A549 (cell line): ENCODE data around the gene GREB1. TPM values are rescaled to one million over a fixed set of nuclear protein-coding genes. Genes with fewer than 3 reads are reported as not detected.

Experiments used
- ATAC-seq, 2 experiments: fragments of 200-7000 bp in 1 of 2; fragments of >200 bp in 1 of 2; cut with Nextera tagmentation in 1 of 2; cut with Tn5 transposase in 1 of 2; 3 replicates each; pipeline versions ENCODE4 v1.8.0 to v1.9.1; 2018 to 2020; ENCODE audit warnings: mild to moderate bottlenecking in 1 of 2, moderate library complexity in 1 of 2
- CTCF ChIA-PET: fragments of 300-600 bp; sonication (Branson Sonifier 250); formaldehyde crosslinking; extraction: SDS; loops from one replicate; lab custom pipeline; 2021; ENCODE audit warnings: antibody characterized with exemption, inconsistent platforms; lab: Yijun Ruan, JAX
- POLR2A ChIA-PET: fragments of 350-600 bp; formaldehyde crosslinking; extraction: SDS; loops from one replicate; lab custom pipeline; 2021; ENCODE audit warnings: antibody characterized with exemption, inconsistent platforms; lab: Yijun Ruan, JAX
- DNase-seq, 2 experiments: peaks; one replicate each; pipeline versions ENCODE4 v3.0.0 to v3.0.0-alpha.2; 2011 to 2016; ENCODE audit warnings: low read depth in 1 of 2, low spot score in 1 of 2
- FAIRE-seq: peaks from 2 replicates; lab custom pipeline; 2011; peaks lifted over from hg19 to GRCh38; lab: Jason Lieb, UNC
- H3K27ac ChIP-seq, 2 experiments: fragments of >200 bp; sonication (Bioruptor Twin); formaldehyde crosslinking; 3 replicates each; pipeline ENCODE4 v1.5.1; 2016 to 2017
- H3K4me1 ChIP-seq: fragments of >200 bp; sonication (Bioruptor Twin); formaldehyde crosslinking; 3 replicates; pipeline ENCODE4 v1.6.1; 2016
- H3K4me2 ChIP-seq: fragments of >200 bp; sonication (Bioruptor Twin); formaldehyde crosslinking; 3 replicates; pipeline ENCODE4 v1.6.1; 2016
- H3K4me3 ChIP-seq: fragments of >200 bp; sonication (Bioruptor Twin); formaldehyde crosslinking; 3 replicates; pipeline ENCODE4 v1.5.1; 2016
- H3K9me3 ChIP-seq: fragments of >200 bp; sonication (Bioruptor Twin); formaldehyde crosslinking; 3 replicates; pipeline ENCODE4 v1.6.1; 2016
- BHLHE40 ChIP-seq: IDR thresholded peaks from 2 replicates; pipeline ENCODE4 v1.6.1; 2012; ENCODE audit warnings: low read depth, low read length, inconsistent platforms
- CBX2 ChIP-seq: fragments of 200-600 bp; sonication (generic); IDR thresholded peaks from 2 replicates; pipeline ENCODE4 v1.6.1; 2016; ENCODE audit warnings: low read depth, mild to moderate bottlenecking, borderline replicate concordance
- CHD4 ChIP-seq: fragments of 200-600 bp; sonication (generic); IDR thresholded peaks from 2 replicates; pipeline ENCODE4 v1.6.1; 2016; ENCODE audit warnings: antibody characterized with exemption, mild to moderate bottlenecking, borderline replicate concordance
- EHF ChIP-seq: fragments of 250-450 bp; sonication (Bioruptor Pico); IDR thresholded peaks from 2 replicates; pipeline ENCODE4 v1.5.0; 2020; ENCODE audit warnings: mild to moderate bottlenecking
- ELK1 ChIP-seq: fragments of 150-350 bp; IDR thresholded peaks from 2 replicates; pipeline ENCODE4 v1.6.1; 2014; ENCODE audit warnings: low read depth, mild to moderate bottlenecking, low read length
- ESRRA ChIP-seq: fragments of 150-350 bp; IDR thresholded peaks from 2 replicates; pipeline ENCODE4 v1.6.1; 2014; ENCODE audit warnings: mild to moderate bottlenecking, low read length, borderline replicate concordance
- FOSB ChIP-seq: fragments of 250-450 bp; sonication (Bioruptor Pico); IDR thresholded peaks from 2 replicates; pipeline ENCODE4 v1.5.0; 2020; ENCODE audit warnings: mild to moderate bottlenecking, moderate library complexity
- FOSL2 ChIP-seq, 2 experiments: fragments of 450-650 bp in 1 of 2; fragments of >200 bp in 1 of 2; sonication (Bioruptor Twin) in 1 of 2; formaldehyde crosslinking; IDR thresholded peaks; 2 replicates each; pipeline versions ENCODE4 v1.5.0 to v1.6.1; 2016 to 2020; ENCODE audit warnings: mild to moderate bottlenecking in 1 of 2, moderate library complexity in 1 of 2
- FOXS1 ChIP-seq: fragments of 250-450 bp; sonication (Bioruptor Pico); IDR thresholded peaks from 2 replicates; pipeline ENCODE4 v1.5.0; 2020; ENCODE audit warnings: mild to moderate bottlenecking, moderate library complexity
- GATA3 ChIP-seq: IDR thresholded peaks from 2 replicates; pipeline ENCODE4 v1.6.1; 2012; ENCODE audit warnings: borderline replicate concordance
- HDAC2 ChIP-seq: fragments of 200-600 bp; sonication (generic); IDR thresholded peaks from 2 replicates; pipeline ENCODE4 v1.6.1; 2016
- HOXA7 ChIP-seq: fragments of 250-450 bp; sonication (Bioruptor Pico); IDR thresholded peaks from 2 replicates; pipeline ENCODE4 v1.5.0; 2020; ENCODE audit warnings: mild to moderate bottlenecking, moderate library complexity
- KDM1A ChIP-seq: fragments of 200-600 bp; sonication (generic); IDR thresholded peaks from 2 replicates; pipeline ENCODE4 v1.6.1; 2016; ENCODE audit warnings: low read depth, mild to moderate bottlenecking
- RAD21 ChIP-seq, 2 experiments: fragments of >200 bp in 1 of 2; sonication (Bioruptor Twin) in 1 of 2; formaldehyde crosslinking in 1 of 2; IDR thresholded peaks in 1 of 2; conservative IDR thresholded peaks in 1 of 2; 2 replicates in 1 of 2; 3 replicates in 1 of 2; pipeline ENCODE4 v1.6.1; 2012 to 2018; ENCODE audit warnings: inconsistent platforms in 1 of 2
- RCOR1 ChIP-seq: fragments of 150-350 bp; IDR thresholded peaks from 2 replicates; pipeline ENCODE4 v1.6.1; 2014; ENCODE audit warnings: antibody characterized with exemption, low read length, low read depth
- RFX5 ChIP-seq: fragments of 450-650 bp; IDR thresholded peaks from 2 replicates; pipeline ENCODE4 v1.7.1; 2014; ENCODE audit warnings: antibody characterized with exemption, mild to moderate bottlenecking, moderate library complexity
- RNF2 ChIP-seq: fragments of 200-600 bp; sonication (generic); IDR thresholded peaks from 2 replicates; pipeline ENCODE4 v1.6.1; 2016; ENCODE audit warnings: low read depth, mild to moderate bottlenecking, antibody characterized with exemption, moderate library complexity, borderline replicate concordance
- SREBF2 ChIP-seq: fragments of 450-650 bp; IDR thresholded peaks from 2 replicates; pipeline ENCODE4 v1.6.1; 2014; ENCODE audit warnings: mild to moderate bottlenecking, moderate library complexity
- ZNF302 ChIP-seq: fragments of 250-450 bp; sonication (Bioruptor Pico); IDR thresholded peaks from 2 replicates; pipeline ENCODE4 v1.9.0; 2021; ENCODE audit warnings: inconsistent platforms, mild to moderate bottlenecking, moderate library complexity
- ZSCAN20 ChIP-seq: fragments of 250-450 bp; sonication (Bioruptor Pico); IDR thresholded peaks from 2 replicates; pipeline ENCODE4 v1.8.0; 2022; ENCODE audit warnings: mild to moderate bottlenecking, moderate library complexity
- WGBS: methylation state at CpG from one replicate; pipeline ENCODE4 v1.1.6; 2017; ENCODE audit errors: missing lambda C conversion rate; 5-methylcytosine and 5-hydroxymethylcytosine counted together
- polyA plus RNA-seq, 4 experiments: library from polyadenylated mRNA; depleted of rRNA in 3 of 4; stranded (reverse); fragments of >200 nt; fragmentation: RNase III in 1 of 4; extraction: RNeasy Plus Mini Kit Qiagen cat#74134 plus additional on column Dnase treatment in 1 of 4; gene quantifications; 2 replicates in 3 of 4; 3 replicates in 1 of 4; pipeline ENCODE4 v1.2.3, GENCODE V29; 2011 to 2017
- TF ChIP-seq, protein P1 (sequence below): IDR thresholded peaks from 2 replicates; pipeline ENCODE4 v1.6.1; 2012
- TF ChIP-seq, protein P2 (sequence below): IDR thresholded peaks from 2 replicates; pipeline ENCODE4 v1.6.1; 2012; ENCODE audit warnings: low read depth, borderline replicate concordance
- TF ChIP-seq, protein P3 (sequence below): fragments of >200 bp; sonication (Bioruptor Twin); formaldehyde crosslinking; IDR thresholded peaks from 3 replicates; pipeline ENCODE4 v1.6.1; 2016
- TF ChIP-seq, protein P4 (sequence below): fragments of 250-450 bp; sonication (Bioruptor Pico); IDR thresholded peaks from 2 replicates; pipeline ENCODE4 v1.5.0; 2020; ENCODE audit warnings: low read depth, mild to moderate bottlenecking, moderate library complexity

GREB1 gene
- polyA plus RNA-seq, 2 of the 4 experiments (the other 2 are of a cell fraction), result 1.1 to 1.3 TPM

DNA sequence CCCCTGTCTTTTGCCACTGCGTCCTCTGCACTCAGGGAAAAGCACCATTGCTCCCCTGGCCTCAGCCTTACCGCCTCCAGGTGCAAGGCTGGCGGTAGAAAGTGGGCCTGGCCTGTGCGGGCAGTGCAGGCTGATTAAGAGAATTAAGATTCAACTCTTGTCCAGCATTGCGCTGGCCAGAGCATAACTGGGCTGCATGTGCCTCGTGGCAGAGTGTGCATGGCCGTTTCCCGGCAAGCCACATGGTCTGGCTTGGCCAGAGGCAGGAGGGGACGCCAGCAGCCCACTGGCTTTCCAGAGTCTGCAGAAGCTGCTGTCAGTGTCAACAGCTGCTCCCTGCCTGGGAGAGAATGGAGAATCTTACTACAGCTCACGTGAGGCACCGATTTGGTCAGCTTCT is 123.8 kb downstream of the GREB1 start:
- TF ChIP-seq ELK1, result no peak
- no peak for TF ChIP-seq ZNF302
- no peak for TF ChIP-seq EHF
- TF ChIP-seq FOSB (CRISPR knock-in tag), result no peak
- no peak for TF ChIP-seq CHD4
- no peak for TF ChIP-seq RCOR1
- no peak for TF ChIP-seq CBX2
- TF ChIP-seq RNF2, result no peak
- no peak for TF ChIP-seq HOXA7 (CRISPR knock-in tag)
- TF ChIP-seq, protein P1, sequence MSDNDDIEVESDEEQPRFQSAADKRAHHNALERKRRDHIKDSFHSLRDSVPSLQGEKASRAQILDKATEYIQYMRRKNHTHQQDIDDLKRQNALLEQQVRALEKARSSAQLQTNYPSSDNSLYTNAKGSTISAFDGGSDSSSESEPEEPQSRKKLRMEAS, result no peak
- TF ChIP-seq ZSCAN20 (CRISPR knock-in tag), result no peak
- TF ChIP-seq HDAC2, result no peak
- TF ChIP-seq GATA3, result no peak
- TF ChIP-seq FOXS1, result no peak
- TF ChIP-seq KDM1A, result no peak
- TF ChIP-seq, protein P2, sequence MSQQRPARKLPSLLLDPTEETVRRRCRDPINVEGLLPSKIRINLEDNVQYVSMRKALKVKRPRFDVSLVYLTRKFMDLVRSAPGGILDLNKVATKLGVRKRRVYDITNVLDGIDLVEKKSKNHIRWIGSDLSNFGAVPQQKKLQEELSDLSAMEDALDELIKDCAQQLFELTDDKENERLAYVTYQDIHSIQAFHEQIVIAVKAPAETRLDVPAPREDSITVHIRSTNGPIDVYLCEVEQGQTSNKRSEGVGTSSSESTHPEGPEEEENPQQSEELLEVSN, result no peak
- TF ChIP-seq, protein P3, sequence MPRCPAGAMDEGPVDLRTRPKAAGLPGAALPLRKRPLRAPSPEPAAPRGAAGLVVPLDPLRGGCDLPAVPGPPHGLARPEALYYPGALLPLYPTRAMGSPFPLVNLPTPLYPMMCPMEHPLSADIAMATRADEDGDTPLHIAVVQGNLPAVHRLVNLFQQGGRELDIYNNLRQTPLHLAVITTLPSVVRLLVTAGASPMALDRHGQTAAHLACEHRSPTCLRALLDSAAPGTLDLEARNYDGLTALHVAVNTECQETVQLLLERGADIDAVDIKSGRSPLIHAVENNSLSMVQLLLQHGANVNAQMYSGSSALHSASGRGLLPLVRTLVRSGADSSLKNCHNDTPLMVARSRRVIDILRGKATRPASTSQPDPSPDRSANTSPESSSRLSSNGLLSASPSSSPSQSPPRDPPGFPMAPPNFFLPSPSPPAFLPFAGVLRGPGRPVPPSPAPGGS, result no peak
- TF ChIP-seq ESRRA, result no peak
- TF ChIP-seq RAD21 (conservative IDR thresholded peaks at IDR 0.05 in 1 of 2, IDR thresholded peaks at IDR 0.05 in 1 of 2), result no peak
- DNase-seq (no peak), ATAC-seq (no peak), FAIRE-seq (no peak)
- WGBS, result 64% methylated on average over 11 of the region's 11 CpGs
- peaks cover 17% of the 10 kb centered on the region for H3K9me3 ChIP-seq
- no peaks in the 10 kb centered on the region for H3K4me1 ChIP-seq
- ChIA-PET POLR2A (no interaction called here), CTCF (interaction anchor here (1.9 kb wide), 1 partner anchor 24 kb away, joined by 5 read pairs; no protein-coding TSS in a partner anchor)
- no peak overlapping the region for H3K4me3 ChIP-seq
- no peak overlapping the region for H3K27ac ChIP-seq
- H3K4me2 ChIP-seq, result no peak overlapping the region

- ChIA-PET CTCF (interaction anchor here (0.6 to 1.9 kb wide), 3 partner anchors 23 to 240 kb away, joined by 3 to 6 read pairs (median 5); no protein-coding TSS in a partner anchor), POLR2A (no interaction called here)
- Histone ChIP-seq H3K4me1 (no peaks in the 10 kb centered on the region), H3K4me2 (no peak overlapping the region), H3K9me3 (peaks cover 25% of the 10 kb centered on the region), H3K27ac (no peak overlapping the region), H3K4me3 (no peak overlapping the region)
- DNase-seq, result peak in 1 of 2 experiments; percentile 24
- no peak for FAIRE-seq
- TF ChIP-seq FOSL2 (IDR thresholded peaks at IDR 0.05), result no peak
- TF ChIP-seq FOSL2 (CRISPR knock-in tag; IDR thresholded peaks at IDR 0.05), result no peak
- TF ChIP-seq, protein P3, result no peak
- TF ChIP-seq BHLHE40, result no peak
- no peak for TF ChIP-seq RFX5
- no peak for TF ChIP-seq GATA3
- no peak for TF ChIP-seq SREBF2
- TF ChIP-seq, protein P4, sequence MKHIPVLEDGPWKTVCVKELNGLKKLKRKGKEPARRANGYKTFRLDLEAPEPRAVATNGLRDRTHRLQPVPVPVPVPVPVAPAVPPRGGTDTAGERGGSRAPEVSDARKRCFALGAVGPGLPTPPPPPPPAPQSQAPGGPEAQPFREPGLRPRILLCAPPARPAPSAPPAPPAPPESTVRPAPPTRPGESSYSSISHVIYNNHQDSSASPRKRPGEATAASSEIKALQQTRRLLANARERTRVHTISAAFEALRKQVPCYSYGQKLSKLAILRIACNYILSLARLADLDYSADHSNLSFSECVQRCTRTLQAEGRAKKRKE (CRISPR knock-in tag), result no peak
- no peak for TF ChIP-seq RNF2
- WGBS, result 33% methylated on average over 19 of the region's 19 CpGs
- ATAC-seq, result peak in 1 of 2 experiments; percentile 70; a peak in 3 of 6 replicates
These were observed 124.6 kb downstream of the GREB1 start for GRCh38 chr2:11658208-11659114.
